Left hindlimb (tissue), 1 donor: Measurements from ENCODE around the gene TRMT61A.

Experiments used
- DNase-seq: peaks from one replicate; pipeline ENCODE4 v3.0.0-alpha.2; 2018

The TRMT61A gene

DNA sequence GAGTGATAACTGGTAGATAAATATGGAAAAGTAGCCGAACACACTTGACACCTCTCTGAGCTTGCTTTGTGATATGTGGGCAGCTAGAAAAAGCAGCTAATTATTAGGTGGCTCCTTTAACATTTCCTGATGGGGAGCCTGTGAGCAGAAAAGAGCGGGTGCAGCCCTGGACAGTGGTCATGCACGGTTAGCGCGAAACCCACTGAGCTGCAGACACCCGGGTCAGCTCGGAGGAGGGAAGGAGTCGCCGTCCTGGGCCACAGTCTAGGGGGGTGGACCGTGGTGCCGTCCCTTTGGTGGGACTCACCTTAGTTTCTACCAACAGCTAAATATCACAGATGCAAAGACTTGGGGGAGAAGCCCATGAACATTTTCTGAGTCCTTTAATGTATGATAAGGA is 40.4 kb downstream of the TRMT61A start:
- no peak for DNase-seq

DNA sequence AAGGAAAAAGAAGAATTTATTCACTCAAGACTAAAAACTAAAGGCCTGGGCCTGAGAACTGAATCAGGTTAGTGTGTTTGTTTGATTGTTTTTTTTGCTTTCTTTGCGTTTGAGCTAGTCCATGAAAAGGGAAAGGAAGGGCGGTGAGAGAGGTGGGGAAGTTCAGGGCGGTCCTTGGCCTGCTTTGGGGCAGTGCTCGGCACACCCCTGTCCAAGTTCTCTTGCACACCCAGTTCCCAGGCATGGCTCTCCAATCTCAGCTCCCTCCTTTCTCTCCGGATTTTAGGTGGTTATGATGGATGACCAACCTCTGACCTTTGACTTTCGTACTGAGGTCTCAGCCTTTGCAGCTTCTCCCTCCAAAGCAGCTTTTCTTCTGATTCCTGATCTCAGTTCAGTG is 45.1 kb downstream of the TRMT61A start:
- DNase-seq, result no peak

DNA sequence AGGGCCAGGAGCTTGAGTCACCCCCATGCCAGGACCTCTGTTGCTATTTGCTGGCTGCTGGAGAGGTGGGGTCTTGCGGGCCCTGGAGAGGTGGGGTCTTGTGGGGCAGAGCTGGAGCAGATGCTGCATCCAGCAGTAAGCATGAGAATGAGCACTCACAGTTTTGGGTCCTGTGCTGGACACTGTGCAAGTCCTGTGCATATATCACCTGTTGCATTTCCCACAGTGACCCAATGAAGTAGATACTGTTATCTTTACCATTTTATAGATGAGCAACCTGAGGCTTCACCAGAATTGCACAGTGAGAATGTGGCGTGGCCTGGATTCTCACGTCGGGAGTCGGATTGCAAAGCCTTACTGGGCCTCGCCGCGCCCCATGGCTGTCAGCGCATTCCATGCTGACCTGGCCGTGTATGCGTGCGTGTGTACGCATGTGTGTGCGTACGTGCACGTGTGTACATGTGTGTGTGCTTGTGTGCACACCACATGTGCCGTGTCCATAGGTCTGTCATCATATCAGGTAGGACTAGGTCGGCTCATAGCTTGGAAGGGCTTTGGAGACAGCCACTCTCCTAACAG is 45.8 kb downstream of the TRMT61A start:
- no peak for DNase-seq

DNA sequence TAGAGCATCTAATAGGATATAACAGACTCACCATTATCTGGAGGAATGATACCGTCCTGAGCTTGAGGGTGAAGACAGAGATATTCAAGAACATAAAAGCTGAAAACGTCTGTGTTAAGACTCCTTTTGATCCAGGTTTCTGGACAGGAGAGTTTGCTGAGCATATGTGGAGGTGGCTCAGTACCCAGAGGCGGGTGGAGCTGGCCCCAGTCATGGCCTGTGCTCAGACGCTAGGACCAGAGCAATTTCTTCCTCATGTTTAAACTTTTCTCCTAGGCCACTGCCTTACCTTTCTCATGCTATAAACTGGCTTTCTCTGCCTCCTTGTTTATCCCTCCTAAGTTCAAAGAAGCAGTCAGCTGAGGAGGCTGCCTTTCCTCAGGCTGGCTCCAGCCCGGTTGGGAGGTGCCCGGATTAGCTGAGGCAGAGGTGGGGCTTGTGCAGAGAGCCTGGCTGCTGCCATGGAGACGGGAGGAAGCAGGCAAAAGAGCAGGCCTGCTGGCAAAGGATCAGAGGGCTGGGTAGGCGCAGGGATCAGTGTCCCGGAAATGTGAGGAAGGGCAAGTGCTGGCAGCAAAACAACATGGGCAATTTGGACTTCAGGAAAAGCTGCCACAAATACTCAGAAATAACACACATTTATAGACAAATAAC is 47.5 kb downstream of the TRMT61A start:
- peak; percentile 91 for DNase-seq

DNA sequence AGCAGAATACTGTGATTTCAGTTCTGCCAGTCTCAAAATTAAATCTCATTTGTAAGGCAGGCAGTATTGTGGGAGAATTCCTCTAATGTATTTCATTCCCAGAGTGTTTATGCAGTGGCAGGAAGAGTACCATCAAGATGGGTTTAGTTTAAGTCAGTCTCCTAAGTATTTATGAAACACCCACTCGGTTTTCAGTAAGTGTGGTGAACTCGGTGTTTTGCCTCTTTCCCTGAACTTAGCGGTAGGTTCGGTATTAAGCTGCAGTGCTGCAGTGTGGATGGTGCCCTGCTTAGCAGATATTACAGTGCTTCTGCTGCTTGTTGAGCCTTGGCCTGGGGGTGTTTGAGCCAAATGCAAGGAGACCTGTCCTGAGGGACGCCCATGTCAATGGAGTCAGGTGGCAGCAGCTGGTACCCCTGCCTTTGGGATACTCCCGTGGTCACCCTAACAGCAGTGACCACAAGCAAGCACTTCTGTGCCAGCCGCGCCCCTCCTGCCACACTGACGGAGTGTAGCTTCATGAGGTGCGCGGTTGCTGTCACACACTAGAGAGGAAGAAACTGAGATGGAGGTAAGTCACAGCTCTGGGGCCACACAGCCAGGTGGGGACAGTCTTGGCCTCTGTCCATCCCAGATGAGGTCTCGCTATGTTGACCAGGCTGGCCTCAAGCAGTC is 49.5 kb downstream of the TRMT61A start:
- DNase-seq, result no peak

DNA sequence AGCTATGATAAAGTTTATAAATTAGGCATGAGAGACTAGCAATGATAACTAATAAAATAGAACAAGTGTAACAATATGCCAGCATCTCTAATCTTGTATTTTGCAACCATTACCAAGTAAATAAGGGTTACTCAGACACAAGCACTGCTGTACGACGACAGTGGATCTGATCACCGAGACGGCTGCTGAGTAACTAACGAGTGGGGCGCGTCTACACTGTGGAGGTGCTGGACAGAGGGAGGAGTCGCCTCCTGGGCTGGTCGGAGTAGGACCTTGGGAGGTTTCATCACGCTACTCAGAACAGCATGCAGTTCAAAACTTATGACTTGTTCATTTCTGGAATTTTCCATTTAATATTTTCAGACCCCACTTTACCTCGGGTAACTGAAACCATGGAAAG is 52.2 kb downstream of the TRMT61A start:
- no peak for DNase-seq

DNA sequence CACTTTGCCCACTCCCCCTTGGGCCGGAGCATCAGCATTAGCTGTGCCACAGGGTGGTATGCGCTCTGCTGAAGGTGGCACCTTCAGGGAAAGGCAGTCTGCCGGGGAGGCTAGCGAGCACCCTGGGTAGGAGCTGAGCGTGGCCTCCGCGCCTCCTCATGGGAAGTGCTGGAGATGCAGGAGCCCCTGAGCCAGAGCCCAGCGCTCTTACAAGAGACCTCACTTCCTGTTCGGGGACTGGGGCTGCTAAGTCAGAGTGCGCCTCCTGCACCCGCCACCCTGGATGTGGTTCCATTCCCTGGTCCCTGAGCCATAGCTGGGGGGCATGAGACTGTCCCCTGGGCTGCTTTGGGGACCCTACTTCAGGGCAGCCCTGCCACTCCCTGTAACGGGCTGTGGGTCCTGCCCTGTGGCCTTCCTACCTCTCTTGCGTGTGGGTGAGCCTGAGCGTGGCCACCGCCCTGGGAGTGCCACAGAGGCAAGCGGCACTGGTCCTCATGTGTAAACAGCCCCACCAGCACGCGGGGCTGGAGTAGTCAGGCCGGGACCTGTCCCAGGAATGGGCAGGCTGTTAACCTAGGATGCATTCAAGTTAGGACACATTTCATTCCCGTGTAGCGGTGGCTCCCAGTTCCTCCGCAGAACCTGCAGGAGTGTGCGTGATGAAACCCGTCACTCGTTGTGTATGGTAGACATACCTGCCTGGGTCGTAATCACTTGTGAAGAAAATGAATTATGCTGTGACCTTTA is 53.1 kb downstream of the TRMT61A start:
- DNase-seq, result no peak

DNA sequence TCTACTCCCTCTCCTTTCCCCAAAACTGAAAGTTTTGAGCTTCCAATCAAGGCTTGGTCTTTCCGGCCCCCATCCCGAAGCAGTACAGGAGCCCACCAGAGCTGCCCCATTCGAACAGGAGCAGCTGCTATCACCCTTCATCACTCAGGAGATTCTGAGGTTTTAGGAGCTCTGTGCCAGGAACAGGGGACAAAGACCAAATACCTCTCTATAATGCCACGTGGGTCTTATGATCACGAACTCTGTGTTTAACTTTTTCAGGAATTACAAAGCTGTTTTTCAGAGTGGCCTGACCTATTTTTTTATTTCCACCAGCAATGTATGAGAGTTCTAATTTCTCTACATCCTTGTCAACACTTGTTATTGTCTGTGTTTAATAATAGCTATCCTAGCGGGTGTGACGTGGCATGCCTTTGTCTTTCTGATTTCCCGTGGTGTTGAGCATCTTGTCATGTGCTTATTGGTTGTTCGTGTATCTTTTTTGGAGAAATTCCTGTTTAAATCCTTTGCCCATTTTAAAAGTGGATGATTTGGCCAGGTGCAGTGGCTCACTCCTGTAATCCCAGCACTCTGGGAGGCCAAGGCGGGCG is 55.4 kb downstream of the TRMT61A start:
- no peak for DNase-seq
